ENCODE measurements around the gene ZNF318.
"Not testable (repeated sequence)": the region's sequence is repeated elsewhere in the genome, so short reads cannot be mapped to it uniquely, and the experiment has no call there.

Gene ZNF318

DNA sequence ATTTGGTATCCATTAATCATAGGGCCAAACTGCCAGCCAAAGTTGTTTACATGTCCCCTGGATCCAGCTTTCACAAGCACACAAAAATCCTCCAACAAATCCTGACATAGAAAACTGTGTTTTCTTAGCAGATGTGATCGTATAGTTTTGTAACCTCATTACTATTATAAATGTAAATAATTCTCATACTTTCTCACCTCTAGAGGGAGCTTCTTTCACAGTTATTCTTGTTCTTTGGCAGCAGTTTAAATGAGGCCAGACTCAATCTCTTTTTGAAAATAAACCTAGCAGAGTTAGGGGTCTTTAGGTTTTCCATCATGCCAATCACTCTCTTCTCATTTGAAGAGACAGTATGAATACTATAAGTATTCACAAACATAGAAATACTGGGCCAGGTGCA is 17.0 kb upstream of the ZNF318 start:
- DNase-seq, result no peak

DNA sequence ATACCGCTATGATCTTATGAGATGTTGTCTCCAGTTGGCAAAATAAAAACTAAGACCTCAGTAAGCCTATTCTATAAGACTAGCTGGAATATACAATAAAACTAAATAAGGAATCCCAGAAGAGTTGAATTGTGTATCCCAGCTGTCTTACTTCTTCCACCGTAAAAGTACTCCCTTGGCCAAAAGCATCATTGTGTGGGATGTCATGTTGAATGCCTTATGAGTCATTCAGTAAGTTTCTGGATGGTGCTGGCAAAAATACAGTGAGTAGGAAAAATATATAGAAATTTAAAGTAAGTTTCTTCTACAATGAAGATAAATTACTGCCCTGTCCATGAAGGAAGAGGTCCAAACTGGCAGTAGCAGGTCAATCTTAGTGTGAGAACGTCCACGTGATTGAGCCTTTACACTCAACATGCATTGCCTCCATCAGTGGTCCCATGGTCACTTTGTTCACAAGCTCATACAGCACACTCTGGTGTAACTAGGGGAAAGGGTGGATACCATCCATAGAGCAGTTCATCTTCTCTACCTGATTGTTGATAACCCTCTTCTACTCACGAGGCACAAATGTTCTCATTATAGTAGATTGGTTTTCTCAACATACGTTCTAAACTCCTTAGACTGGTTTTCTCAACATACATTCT is 13.7 kb upstream of the ZNF318 start:
- DNase-seq, result no peak

DNA sequence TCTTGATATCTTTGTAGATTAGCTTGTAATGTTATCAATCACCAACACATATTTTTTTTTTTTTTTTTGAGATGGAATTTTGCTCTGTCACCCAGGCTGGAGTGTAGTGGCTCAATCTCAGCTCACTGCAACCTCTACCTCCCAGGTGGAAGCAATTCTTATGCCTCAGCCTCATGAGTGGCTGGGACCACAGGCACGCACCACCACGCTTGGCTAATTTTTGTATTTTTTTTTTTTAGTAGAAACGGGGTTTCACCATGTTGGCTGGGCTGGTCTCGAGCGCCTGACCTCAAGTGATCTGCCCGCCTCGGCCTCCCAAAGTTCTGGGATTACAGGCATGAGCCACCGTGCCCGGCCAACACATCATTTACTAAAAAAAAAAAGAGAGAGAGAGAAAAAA is 11.4 kb upstream of the ZNF318 start:
- not testable (repeated sequence) for DNase-seq

DNA sequence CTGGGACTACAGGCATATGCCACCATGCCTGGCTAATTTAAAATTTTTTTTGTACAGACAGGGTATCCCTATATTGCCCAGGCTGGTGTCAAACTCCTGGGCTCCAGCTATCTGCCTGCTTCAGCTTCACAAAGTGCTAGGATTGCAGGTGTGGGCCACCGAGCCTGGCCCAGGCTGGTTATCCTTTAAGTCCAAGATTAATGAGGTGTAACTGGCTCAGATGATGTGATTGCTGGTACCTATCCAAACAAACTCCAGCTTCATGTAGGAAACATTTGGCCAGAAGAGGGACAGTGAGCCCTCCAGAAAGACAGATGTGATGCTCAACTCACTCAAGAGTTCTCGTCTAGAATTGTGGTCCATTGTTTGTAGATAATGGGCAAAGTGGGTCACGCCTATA is 9.2 kb upstream of the ZNF318 start:
- DNase-seq, result no peak

DNA sequence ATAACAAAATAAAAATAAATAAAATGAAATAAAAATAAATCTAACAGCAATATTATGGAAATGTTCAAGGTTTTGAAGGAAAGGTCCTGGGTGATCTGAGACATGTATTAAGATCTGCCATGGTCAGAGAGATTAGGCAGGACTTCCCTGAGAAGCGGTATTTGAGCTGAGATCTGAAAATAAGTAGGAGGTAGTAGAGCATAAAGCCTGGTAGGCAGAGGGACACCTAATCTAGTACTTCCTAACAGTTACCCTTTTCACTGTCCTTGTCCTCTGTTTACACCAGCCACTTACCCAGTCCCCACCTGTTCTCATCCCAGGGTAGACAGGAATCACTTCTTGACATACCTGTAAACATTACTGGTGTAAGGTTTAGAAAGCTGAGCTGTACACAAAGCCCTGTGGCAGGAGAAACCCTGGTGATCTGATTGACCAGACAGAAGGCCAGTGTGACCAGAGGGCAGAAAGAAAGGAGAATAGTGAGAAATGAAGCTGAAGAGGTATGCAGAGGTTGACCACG is 8.3 kb upstream of the ZNF318 start:
- DNase-seq, result no peak

DNA sequence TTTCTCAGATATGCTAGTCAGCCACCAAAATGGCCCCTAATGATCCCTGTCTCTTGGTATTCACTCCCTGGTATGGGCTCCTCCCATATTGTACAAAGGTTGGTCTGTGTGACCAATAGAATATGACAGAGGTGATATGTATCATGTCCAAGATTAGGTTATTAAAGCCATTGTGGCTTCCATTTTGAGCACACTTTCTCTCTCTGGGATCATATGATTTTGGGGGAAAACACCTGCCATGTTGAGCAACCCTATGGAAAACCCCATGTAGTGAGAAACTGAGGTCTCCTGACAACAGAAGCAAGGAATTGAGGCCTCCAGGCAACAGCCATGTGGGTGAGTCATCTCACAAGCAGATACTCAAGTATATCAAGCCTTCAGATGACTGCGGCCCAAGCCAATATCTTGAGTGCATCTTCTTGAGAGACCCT is 7.1 kb upstream of the ZNF318 start:
- DNase-seq, result no peak

DNA sequence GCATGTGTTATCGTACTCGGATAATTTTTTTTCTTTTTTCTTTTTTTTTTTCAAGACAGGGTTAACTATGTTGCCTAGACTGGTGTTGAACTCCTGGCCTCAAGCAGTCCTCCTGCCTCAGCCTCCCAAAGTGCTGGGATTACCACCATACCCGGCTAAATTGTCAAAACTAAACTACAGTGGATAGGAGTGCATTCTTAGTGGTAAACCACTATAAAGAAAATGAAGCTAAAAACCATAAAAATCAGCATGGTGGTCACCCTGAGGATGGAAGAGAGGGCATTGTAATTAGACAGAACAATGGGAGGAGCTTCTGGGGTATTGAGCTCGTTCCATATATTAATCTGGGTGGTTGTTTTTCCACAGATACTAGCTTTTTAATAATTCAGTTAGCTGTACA is 6.2 kb upstream of the ZNF318 start:
- no peak for DNase-seq

DNA sequence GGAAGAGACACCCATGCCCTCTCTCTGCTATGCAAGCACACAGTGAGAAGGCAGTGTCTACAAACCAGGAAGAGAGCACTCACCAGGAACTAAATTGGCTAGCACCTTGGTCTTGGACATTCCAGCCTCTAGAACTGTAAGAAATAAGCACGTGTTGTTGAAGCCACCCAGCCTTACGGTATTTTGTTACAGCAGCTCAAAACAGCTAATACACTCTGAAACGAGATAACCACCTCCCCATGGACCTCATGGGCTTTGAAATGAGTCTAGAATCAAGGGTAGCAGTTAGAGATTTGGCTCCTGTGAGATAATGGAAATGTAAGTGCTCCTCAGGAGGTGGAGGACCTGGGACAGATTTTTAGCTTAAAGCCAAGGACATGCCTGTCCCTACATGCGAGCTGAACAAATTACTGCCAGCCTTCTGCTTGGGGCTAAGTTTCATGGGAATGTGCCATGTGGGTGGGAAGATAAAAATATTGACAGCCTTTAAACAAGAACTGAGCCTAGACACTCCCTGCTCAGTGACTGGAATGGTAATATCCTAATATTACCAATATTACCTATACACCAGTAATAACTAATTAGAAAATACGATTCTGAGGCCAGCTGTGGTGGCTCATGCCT is 3.9 kb upstream of the ZNF318 start:
- no peak for DNase-seq

DNA sequence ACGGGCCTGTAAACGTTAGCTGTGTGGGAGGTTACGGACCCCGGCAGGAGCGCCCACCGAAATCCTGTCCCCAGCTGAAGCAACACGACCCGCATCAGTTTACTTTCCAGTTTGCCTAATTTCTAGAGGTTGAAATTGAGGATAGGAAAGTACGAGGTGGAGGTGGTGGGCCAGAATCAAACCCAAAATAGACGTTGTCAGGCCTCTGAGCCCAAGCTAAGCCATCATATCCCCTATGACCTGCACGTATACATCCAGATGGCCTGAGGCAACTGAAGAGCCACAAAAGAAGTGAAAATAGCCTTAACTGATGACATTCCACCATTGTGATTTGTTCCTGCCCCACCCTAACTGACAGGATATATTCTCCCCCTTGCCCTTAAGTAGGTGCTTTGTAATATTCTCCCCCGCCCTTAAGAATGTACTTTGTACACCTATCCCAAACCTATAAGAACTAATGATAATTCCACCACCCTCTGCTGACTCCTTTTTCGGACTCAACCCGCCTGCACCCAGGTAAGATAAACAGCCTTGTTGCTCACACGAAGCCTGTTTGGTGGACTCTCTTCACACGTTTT is 645 bp upstream of the ZNF318 start:
- DNase-seq, result not testable (repeated sequence)

DNA sequence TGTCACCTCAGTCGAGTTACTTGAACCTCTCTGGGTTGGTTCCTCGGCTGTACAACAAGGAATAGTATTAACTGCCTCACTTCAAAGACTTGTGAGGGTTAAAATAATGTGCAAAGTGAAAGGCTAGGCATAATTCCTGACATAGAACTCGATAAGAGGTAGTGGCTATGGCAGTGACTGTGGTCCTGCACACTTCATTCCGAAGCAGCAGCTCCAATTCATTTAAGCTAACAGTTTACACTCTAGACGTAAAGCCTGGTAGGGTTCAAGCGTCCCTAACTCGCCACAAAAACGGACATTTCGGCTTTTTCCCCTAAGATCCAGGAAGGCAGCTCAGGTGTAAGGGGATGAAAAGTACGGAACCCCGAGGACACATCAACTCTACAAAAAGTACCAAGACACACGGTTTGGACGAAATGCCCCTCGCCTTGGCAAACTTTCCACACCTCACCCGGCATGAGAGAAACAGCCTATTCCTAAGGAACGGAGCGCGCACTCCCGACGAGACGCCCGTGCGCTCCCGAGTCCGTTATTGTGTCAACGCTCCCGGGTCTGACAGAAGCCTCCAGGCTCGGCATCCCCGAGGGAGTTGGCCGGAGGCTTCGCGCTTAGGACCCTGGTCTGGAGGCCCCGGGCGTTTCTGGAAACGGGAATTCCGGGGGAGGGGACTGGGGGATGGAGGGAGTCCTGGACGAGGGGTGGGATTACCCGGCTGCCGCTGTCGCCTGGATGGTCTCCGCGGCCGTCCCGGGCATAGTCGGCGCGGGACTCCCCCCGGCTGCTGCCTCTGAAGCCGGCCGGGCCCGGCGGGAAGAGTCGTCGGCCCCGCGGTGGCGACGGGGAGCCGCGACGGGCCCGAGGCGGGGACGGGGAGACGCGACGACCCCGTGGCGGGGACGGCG is 937 bp downstream of the ZNF318 start:
- no peak for DNase-seq

DNA sequence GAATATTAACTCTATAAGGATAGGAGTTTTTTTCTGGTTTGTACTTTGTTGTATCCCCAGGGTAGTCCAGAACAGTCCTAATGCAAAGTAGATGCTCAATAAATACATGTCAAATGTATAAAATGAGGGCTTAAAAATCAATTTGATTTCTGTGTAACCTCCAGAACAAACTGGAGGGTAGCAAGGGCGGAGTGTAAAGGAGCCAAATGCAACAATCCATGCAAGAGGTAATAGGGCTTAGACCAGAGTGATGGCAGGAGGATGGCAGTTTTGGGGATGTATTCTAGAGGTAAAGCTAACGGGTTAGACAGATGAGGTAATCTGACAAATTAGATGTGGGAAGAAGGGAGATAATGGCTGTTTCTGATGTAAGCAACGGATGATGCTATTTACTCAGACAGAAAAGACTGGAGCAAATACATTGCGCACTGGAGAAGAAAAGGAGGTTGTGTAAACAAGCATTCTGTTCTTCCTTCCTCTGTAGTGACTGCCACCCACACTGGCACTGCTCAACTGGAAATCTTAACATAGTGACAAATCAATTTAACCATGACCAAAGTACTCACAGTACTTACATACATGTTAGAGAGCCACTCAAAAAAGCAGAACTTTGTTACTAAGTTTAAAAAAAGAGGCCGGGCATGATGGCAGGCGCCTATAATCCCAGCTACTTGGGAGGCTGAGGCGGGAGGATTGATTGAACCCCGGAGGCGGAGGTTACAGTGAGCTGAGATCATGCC is 2.0 kb downstream of the ZNF318 start:
- DNase-seq, result no peak

DNA sequence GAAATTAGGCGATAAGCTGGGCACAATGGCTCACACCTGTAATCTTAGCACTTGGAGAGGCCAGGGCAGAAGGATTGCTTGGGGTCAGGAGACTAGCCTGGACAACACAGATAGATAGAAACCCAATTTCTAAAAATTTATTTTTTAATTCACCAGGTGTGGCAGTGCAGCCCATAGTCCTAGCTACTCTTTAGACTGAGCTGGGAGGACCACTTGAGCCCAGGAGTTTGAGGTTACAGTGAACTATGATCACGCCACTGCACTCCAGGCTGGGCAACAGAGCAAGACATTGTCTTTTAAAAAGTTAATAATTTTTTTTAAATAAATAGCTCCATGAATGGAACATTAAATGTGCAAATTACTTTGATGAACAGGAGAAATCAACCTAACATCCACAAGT is 8.2 kb downstream of the ZNF318 start:
- no peak for DNase-seq

DNA sequence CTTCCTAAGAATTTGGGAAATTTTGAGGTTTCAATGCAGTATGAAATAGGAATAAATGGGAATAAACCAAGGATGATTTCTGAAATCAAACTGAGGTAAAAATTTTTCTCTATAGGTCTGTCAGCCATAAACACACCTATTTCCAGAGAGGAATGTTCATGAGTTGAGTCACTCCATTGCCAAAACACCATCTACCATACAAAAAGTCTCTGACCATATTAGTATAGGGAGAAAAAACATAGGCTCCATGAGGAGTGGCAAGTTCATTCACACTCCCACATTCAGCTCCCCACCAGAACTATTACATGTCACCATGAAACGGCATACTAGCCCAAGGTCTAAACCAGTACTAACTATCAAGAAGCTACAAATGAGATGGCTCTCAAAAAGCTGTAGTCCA is 9.6 kb downstream of the ZNF318 start:
- DNase-seq, result no peak

DNA sequence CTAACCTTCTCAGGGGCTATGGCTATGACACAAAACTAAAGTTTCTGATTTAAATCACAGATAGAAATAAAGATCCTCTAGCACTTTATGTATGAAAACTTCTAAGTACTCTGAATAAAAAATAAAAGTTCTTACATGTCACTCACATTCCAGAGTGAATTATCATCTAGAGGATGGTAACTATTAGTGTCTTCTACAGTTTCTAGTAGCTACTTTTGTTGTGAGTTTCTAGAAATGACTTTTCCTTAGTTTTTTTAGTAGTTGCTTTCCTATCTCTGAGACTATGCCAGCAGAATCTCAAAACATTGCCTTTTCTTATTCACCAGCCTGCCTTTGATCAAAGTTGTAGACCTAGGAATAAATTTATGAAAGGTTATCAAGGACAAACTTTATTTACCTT is 10.1 kb downstream of the ZNF318 start:
- no peak for DNase-seq

DNA sequence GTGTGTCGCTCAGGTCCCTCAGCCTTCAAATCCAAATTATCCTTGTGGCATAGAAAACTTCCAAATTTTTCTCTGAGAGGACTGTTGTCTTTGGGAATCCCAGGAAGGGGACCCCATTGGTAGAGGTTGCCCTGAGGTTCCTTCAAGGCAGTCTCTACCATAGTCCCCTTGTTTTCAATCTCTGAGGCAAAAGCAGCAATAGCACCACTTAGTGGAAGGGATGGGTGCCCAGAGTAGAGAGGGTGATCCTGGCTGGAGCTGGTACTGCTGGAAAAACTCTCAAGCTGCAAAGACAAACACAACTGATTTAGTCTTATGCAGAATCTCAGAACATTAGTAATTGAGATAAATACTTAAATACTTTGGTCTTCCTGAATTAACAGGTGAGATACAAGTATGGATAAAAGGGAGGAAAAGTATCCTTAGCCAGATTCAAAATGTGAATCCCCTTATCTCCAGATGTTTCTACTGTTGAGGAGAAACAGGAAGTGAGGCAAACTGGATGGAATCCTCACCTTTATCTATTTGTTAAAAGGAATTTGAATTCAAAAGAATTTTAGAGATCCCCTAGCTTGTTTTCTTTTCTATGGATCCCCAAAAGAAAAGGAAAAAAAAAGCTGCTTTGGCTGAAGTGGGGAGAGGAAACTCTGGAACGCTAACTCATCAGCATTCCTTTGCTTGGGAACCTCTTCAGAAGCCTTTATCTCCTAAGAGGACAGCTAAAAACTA is 13.4 kb downstream of the ZNF318 start:
- DNase-seq, result no peak

DNA sequence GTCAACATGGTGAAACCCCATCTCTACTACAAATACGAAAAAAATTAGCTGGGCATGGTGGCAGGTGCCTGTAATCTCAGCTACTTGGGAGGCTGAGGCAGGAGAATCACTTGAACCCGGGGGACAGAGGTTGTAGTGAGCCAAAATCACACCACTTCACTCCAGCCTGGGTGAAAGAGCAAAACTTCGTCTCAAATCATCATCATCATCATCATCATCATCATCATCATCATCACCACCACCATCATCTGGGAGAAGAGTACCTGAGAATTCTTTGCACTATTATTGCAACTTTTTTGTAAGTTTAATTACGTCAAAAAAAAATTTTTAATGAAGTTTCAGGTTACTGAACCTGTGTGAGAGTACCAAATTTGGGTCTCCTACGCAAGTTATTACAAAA is 17.5 kb downstream of the ZNF318 start:
- DNase-seq, result not testable (repeated sequence)

DNA sequence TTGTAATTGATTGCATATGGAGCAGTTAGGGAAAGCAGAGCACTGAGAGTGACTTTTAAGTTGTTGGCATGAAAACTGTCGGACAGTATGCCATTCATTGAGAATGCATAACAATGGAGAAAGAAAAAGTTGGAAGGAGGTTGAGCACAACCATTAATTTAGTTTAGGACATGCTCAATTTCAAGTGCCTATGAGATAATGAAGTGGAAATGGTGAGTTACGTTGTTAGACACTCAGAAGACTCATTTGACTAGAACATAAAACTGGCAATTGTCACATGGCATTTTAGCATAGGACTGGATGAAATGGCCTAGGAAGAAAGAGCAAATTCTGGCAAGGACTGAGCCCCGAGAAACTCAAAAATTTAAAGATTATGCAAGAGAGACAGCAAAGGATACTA is 22.0 kb downstream of the ZNF318 start:
- DNase-seq, result no peak

DNA sequence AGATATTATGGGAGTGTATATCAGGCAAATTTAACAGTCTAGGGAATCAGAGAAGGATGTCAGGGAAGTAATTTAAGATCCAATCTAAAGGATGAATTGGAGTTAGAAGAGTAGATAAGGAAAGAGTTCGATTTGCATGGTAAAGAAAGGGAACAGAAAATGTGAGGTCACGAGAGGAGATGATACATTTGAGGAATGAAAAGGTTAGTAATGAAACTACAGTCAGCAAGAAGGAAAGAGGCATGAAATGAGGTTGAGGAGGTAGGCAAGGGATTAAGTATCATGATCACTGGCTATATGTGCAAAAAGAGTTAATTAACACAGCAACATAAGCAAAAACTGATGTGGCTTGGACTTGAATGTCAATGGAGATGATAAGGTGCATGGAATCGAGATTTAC is 22.4 kb downstream of the ZNF318 start:
- no peak for DNase-seq

DNA sequence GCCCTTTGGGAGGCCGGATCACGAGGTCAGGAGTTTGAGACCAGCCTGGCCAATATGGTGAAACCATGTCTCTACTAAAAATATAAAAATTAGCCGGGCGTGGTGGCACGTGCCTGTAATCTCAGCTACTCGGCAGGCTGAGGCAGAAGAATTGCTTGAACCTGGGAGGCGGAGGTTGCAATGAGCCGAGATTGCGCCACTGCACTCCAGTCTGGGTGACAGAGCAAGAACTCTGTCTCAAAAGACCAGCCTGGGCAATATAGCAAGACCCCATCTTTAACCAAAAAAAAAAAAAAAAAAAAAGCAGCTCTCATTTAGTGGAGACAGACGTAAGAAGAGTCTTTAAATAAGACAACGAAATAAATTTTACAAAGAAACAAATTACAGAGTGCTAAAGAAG is 23.2 kb downstream of the ZNF318 start:
- DNase-seq, result not testable (repeated sequence)

DNA sequence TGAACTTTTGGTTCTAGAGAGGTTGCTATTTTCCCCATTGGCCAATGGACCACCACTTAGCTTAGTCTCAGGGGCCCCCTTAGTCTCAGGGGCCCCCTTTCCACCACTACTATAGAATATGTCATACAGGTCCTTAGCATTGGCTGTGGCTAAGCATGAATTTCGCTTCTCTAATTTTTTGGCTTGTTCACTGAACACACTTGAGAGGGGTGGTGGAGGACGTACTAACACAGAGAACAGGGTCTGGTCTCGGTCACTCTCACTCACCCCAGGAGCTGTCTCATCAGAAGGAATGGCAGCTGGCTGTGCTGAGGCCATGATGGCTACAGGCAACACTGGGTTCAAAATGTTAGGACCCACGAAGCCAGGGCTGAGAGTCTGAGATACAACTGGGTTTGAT is 30.3 kb downstream of the ZNF318 start:
- no peak for DNase-seq

DNA sequence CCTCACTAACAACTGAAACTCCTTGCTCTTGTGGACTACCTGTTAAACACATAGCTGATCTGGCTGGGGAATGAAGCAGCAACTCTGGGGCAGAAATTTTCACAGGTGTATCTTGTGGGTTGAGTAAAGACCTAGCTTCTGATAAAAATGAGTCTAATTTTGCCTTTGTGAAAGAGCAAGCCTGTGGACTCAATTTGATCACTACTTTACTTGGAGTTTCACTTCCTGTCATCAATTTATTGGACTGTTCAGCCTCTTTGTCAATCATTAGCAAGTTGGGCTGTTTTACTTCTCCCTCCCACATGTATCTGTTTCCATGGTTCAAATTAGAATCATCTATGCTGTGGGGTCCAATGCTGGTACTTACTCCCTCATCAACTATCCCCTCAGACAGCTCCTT is 31.2 kb downstream of the ZNF318 start:
- no peak for DNase-seq

DNA sequence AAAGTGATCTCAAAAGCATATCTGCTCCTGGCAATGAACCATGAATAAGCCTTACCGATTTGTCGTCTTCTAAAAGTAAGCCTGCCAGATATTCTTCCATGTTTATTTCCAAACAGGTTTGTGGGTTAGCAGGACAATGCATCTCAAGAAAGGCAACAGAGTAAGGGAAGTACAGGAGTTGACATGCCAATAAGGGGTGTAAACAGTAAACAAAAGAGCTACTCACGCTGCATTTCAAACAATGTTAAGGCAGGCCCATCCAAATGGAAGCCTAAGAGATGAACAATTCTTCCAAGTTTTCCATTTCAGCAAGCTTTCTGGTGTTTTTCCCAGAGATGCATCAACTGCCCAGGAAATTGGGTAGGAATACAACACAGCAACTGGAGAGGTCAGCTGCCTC is 33.1 kb downstream of the ZNF318 start:
- DNase-seq, result no peak

Measured in NCI-H1417 treated with DMSO at 0.1 percent for 48 hours (cell line).